ENCODE measurements around the gene RAB3D. TPM values are rescaled to one million over a fixed set of nuclear protein-coding genes. Genes with fewer than 3 reads are reported as not detected.
"Not testable (repeated sequence)": the region's sequence is repeated elsewhere in the genome, so short reads cannot be mapped to it uniquely, and the experiment has no call there.

Gene RAB3D
- total and polyA plus RNA-seq, 3 donors from 2014 or later, result 4.5 to 9.8 (median 6.7) TPM

- H3K4me1 ChIP-seq, result peaks cover 20% of the 10 kb centered on the region
These were observed 43.6 kb upstream of the RAB3D start for GRCh38 chr19:11382898-11383705.

GRCh38 chr19:11380653-11381537 lies 41.4 kb upstream of the RAB3D start:
- H3K36me3 ChIP-seq (ENCODE audit: low read depth, missing control alignments), result no peaks in the 10 kb centered on the region
- intact Hi-C loops (cut with DNase I; ENCODE audit: low total_unique reads), result no loop called here
- TF ChIP-seq POLR2A (IDR thresholded peaks at IDR 0.05), result no peak
- peak; percentile 58 to 79 (median 72) for TF ChIP-seq CTCF (IDR thresholded peaks at IDR 0.05)
- peak; percentile 97 for DNase-seq
- peak overlapping the region; percentile 59 to 64 for H3K4me3 ChIP-seq
- WGBS, 2 donors, result 1 to 2% methylated on average over 21 to 51 of the region's 54 CpGs
- H3K27me3 ChIP-seq, result no peaks in the 10 kb centered on the region
- H3K9me3 ChIP-seq, result no peaks in the 10 kb centered on the region
- H3K27ac ChIP-seq, result peak overlapping the region; percentile 68 to 89
- peaks cover 25% of the 10 kb centered on the region for H3K4me1 ChIP-seq

More at GRCh38 chr19:11382898-11383705, 43.6 kb upstream of the RAB3D start:
- WGBS, 2 donors, result 2 to 4% methylated on average over 23 to 47 of the region's 65 CpGs
- Histone ChIP-seq H3K27me3 (no peaks in the 10 kb centered on the region), H3K9me3 (no peaks in the 10 kb centered on the region), H3K36me3 (ENCODE audit: low read depth, missing control alignments) (no peaks in the 10 kb centered on the region), H3K4me3 (peak overlapping the region in 1 of 2 donors; percentile 49), H3K27ac (no peak overlapping the region)
- DNase-seq, result peak; percentile 57
- intact Hi-C loops (cut with DNase I; ENCODE audit: low total_unique reads), result no loop called here
- peak in 2 of 3 experiments; percentile 40 to 63 for TF ChIP-seq CTCF (IDR thresholded peaks at IDR 0.05)
- TF ChIP-seq POLR2A (IDR thresholded peaks at IDR 0.05), result no peak

GRCh38 chr19:11379857-11380350 lies 40.4 kb upstream of the RAB3D start:
- intact Hi-C loops (cut with DNase I; ENCODE audit: low total_unique reads), result loop anchor here (10.0 kb wide), 1 partner anchor 85 kb away; the partner anchor contains the start of gene TSPAN16
- no peak overlapping the region for H3K27ac ChIP-seq
- H3K27me3 ChIP-seq, result no peaks in the 10 kb centered on the region
- no peaks in the 10 kb centered on the region for H3K36me3 ChIP-seq (ENCODE audit: low read depth, missing control alignments)
- TF ChIP-seq CTCF (IDR thresholded peaks at IDR 0.05) (no peak), POLR2A (IDR thresholded peaks at IDR 0.05) (no peak)
- no peak overlapping the region for H3K4me3 ChIP-seq
- no peaks in the 10 kb centered on the region for H3K9me3 ChIP-seq
- no peak for DNase-seq
- 93 to 96% methylated on average over 7 of the region's 7 CpGs for WGBS, 2 donors
- peaks cover 29% of the 10 kb centered on the region for H3K4me1 ChIP-seq

GRCh38 chr19:11379269-11379845 lies 39.9 kb upstream of the RAB3D start:
- not testable (repeated sequence) for H3K4me3 ChIP-seq; DNase-seq; H3K27ac ChIP-seq; H3K9me3 ChIP-seq; H3K36me3 ChIP-seq (ENCODE audit: low read depth, missing control alignments); H3K27me3 ChIP-seq
- intact Hi-C loops (cut with DNase I; ENCODE audit: low total_unique reads), result loop anchor here (10.0 kb wide), 1 partner anchor 85 kb away; the partner anchor contains the start of gene TSPAN16
- peaks cover 29% of the 10 kb centered on the region for H3K4me1 ChIP-seq
- WGBS, 2 donors, result 85 to 89% methylated on average over 14 of the region's 14 CpGs
